Forelimb muscle (tissue), 1 donor: ENCODE measurements around the gene LYPD1. TPM values are rescaled to one million over a fixed set of nuclear protein-coding genes. Genes with fewer than 3 reads are reported as not detected.
A peak's percentile ranks its signal among the peaks of the same experiment; 100 is the strongest.

ENCODE experiments used
- DNase-seq: peaks from one replicate; pipeline ENCODE4 v3.0.0-alpha.2; 2013; ENCODE audit warnings: low read depth
- polyA plus RNA-seq: library from polyadenylated mRNA; unstranded; fragments of 120-200 nt; gene quantifications from one replicate; pipeline ENCODE4 v1.2.1, GENCODE V29; 2013; ENCODE audit not compliant: insufficient read length

Gene LYPD1
- polyA plus RNA-seq, 1 donor, result 5.8 TPM

- DNase-seq, result no peak
Observed at GRCh38 chr2:132632000-132632649, 37.9 kb downstream of the LYPD1 start.

- DNase-seq, result no peak
Observed at GRCh38 chr2:132627536-132627935, 42.5 kb downstream of the LYPD1 start.

GRCh38 chr2:132623096-132623839 lies 46.7 kb downstream of the LYPD1 start:
- DNase-seq, result peak; percentile 13

GRCh38 chr2:132621131-132621875 lies 48.7 kb downstream of the LYPD1 start:
- DNase-seq, result no peak

- no peak for DNase-seq
Observed at GRCh38 chr2:132620115-132620514, 49.9 kb downstream of the LYPD1 start.

GRCh38 chr2:132618734-132619133 lies 51.3 kb downstream of the LYPD1 start:
- no peak for DNase-seq

- DNase-seq, result no peak
Observed at GRCh38 chr2:132617989-132618388, 52.0 kb downstream of the LYPD1 start.

GRCh38 chr2:132615329-132616085 lies 54.5 kb downstream of the LYPD1 start:
- no peak for DNase-seq

- no peak for DNase-seq
Observed at GRCh38 chr2:132611719-132612118, 58.3 kb downstream of the LYPD1 start.

GRCh38 chr2:132609101-132609890 lies 60.7 kb downstream of the LYPD1 start:
- no peak for DNase-seq

GRCh38 chr2:132608311-132608710 lies 61.7 kb downstream of the LYPD1 start:
- no peak for DNase-seq

- no peak for DNase-seq
Observed at GRCh38 chr2:132607426-132608090, 62.4 kb downstream of the LYPD1 start.

- DNase-seq, result no peak
Observed at GRCh38 chr2:132606649-132607048, 63.4 kb downstream of the LYPD1 start.

- DNase-seq, result no peak
Observed at GRCh38 chr2:132605236-132606180, 64.5 kb downstream of the LYPD1 start.

- no peak for DNase-seq
Observed at GRCh38 chr2:132604561-132604960, 65.4 kb downstream of the LYPD1 start.

GRCh38 chr2:132599556-132599955 lies 70.4 kb downstream of the LYPD1 start:
- no peak for DNase-seq

GRCh38 chr2:132598536-132598935 lies 71.5 kb downstream of the LYPD1 start:
- DNase-seq, result no peak

GRCh38 chr2:132597831-132598230 lies 72.2 kb downstream of the LYPD1 start:
- no peak for DNase-seq

GRCh38 chr2:132597166-132597565 lies 72.8 kb downstream of the LYPD1 start:
- no peak for DNase-seq
